Measurements from ENCODE around the gene OOSP3.
"Not testable (repeated sequence)": the region's sequence is repeated elsewhere in the genome, so short reads cannot be mapped to it uniquely, and the experiment has no call there.

DNA sequence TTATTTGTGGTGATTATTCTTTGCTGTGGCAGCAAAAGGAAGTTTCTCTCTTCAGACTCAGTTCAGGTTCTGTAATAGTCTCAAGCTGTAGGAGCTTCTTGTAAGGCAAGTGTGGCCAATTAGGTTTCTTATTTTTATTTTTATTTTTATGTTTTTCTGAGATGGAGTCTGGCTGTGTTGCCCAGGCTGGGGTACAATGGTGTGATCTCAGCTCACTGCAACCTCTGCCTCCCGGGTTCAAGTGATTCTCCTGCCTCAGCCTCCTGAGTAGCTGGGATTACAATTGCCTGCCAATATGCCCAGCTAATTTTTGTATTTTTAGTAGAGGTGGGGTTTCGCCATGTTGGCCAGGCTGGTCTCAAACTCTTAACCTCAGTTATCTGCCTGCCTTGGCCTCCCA is 29.0 kb upstream of the OOSP3 start:
- TF ChIP-seq, protein P1, sequence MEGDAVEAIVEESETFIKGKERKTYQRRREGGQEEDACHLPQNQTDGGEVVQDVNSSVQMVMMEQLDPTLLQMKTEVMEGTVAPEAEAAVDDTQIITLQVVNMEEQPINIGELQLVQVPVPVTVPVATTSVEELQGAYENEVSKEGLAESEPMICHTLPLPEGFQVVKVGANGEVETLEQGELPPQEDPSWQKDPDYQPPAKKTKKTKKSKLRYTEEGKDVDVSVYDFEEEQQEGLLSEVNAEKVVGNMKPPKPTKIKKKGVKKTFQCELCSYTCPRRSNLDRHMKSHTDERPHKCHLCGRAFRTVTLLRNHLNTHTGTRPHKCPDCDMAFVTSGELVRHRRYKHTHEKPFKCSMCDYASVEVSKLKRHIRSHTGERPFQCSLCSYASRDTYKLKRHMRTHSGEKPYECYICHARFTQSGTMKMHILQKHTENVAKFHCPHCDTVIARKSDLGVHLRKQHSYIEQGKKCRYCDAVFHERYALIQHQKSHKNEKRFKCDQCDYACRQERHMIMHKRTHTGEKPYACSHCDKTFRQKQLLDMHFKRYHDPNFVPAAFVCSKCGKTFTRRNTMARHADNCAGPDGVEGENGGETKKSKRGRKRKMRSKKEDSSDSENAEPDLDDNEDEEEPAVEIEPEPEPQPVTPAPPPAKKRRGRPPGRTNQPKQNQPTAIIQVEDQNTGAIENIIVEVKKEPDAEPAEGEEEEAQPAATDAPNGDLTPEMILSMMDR (IDR thresholded peaks at IDR 0.05; ENCODE audit: low read length) = not testable (repeated sequence)
- TF ChIP-seq EZH2 (optimal IDR thresholded peaks at IDR 0.05; ENCODE audit: low read depth, low read length) = not testable (repeated sequence)
